Activated CD4-positive, CD25-positive, alpha-beta regulatory T cell treated with anti-CD3 and anti-CD28 coated beads, Interleukin-2, amount 50 U/mL, for 24 hours (primary cell): ENCODE measurements around the gene IBA57.

Experiments used
- ATAC-seq, 2 donors: fragments of 150-1000 bp; cut with Tn5 transposase; one replicate each; pipeline ENCODE4 v1.10.0; 2021; ENCODE audit warnings: mild to moderate bottlenecking in 1 of 2, moderate library complexity in 1 of 2

Gene IBA57

DNA sequence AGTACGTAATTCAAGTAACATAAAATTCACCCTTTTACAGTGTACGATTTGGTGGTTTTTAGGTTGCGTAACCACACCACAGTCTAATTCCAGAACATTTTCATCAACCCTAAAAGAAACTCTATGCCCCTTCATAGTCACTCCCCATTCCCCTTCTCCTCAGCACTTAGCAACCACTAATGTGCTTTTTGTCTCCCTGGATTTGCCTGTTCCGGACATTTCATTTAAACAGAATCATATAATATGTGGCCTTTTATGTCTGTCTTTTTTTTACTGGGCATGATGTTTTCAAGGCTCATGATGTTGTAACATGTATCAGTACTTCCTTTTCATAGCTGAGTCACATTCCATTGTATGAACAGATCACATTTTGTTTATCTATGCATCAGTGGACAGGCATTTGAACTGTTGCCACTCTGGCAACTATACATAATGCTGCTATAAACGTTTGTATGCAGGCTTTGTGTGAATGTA lies 63.0 kb downstream of the IBA57 start:
- ATAC-seq = no peak

DNA sequence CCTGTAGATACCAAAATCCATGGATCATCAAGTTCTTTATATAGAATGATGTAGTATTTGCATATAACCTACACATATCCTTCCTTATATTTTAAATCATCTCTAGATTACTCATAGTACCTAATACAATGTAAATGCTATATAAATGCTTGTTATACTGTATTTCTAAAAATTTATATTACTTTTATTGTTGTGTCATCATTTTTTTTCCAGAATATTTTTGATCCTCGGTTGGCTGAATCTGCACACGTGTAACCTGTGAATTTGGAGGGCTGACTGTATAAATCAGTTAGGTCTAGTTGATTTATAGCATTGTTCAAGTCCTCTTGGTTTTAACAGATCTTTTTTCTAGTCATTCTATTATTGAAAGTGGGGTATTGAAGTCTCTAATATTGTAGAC lies 65.6 kb downstream of the IBA57 start:
- no peak for ATAC-seq
